ENCODE data around the gene CRADD.

The CRADD gene

GRCh38 chr12:93763746-93764147 is 86.6 kb downstream of the CRADD start:
- TF ChIP-seq BCL6B (tag by site-specific recombination; IDR thresholded peaks at IDR 0.05) (no peak), ZBTB6 (tag by site-specific recombination; IDR thresholded peaks at IDR 0.05) (no peak), ZNF112 (tag by site-specific recombination; IDR thresholded peaks at IDR 0.05) (no peak), ZNF16 (tag by site-specific recombination; IDR thresholded peaks at IDR 0.05; ENCODE audit: low read depth) (no peak), ZNF707 (tag by site-specific recombination; IDR thresholded peaks at IDR 0.05) (no peak), ZNF214 (tag by site-specific recombination; IDR thresholded peaks at IDR 0.05; ENCODE audit: borderline replicate concordance) (no peak), ZNF555 (tag by site-specific recombination; conservative IDR thresholded peaks at IDR 0.05) (no peak), ZNF133 (tag by site-specific recombination; IDR thresholded peaks at IDR 0.05) (no peak), GLI2 (tag by site-specific recombination; IDR thresholded peaks at IDR 0.05; ENCODE audit: borderline replicate concordance, low read depth) (no peak), ZNF37A (tag by site-specific recombination; IDR thresholded peaks at IDR 0.05) (no peak), ZNF670 (tag by site-specific recombination; IDR thresholded peaks at IDR 0.05; ENCODE audit: low read depth) (no peak), ZNF548 (tag by site-specific recombination; IDR thresholded peaks at IDR 0.05) (no peak), ZNF600 (tag by site-specific recombination; IDR thresholded peaks at IDR 0.05) (no peak), ZNF391 (tag by site-specific recombination; IDR thresholded peaks at IDR 0.05; ENCODE audit: borderline replicate concordance, low read depth) (no peak), ZNF169 (tag by site-specific recombination; IDR thresholded peaks at IDR 0.05) (no peak), TRIM28 (IDR thresholded peaks at IDR 0.05; ENCODE audit: borderline replicate concordance, low read length) (no peak), ZNF692 (tag by site-specific recombination; IDR thresholded peaks at IDR 0.05) (no peak), ZNF404 (tag by site-specific recombination; IDR thresholded peaks at IDR 0.05) (no peak)
- H3K4me3 ChIP-seq (ENCODE audit: low read depth, low read length) = no peak overlapping the region
- no peaks in the 10 kb centered on the region; the same call in none of the 2 replicates for H3K4me1 ChIP-seq (ENCODE audit: control insufficient read depth, insufficient read depth, low read length)
- no peaks in the 10 kb centered on the region for H3K36me3 ChIP-seq (ENCODE audit: control insufficient read depth in 2 of 2, insufficient read depth in 1 of 2, low read length in 2 of 2)
- CTCF ChIA-PET = interaction anchor here (1.2 kb wide), 1 partner anchor 339 kb away, joined by 5 read pairs; no protein-coding TSS in a partner anchor
- POLR2A ChIA-PET = no interaction called here
- no peak overlapping the region for H3K27ac ChIP-seq (ENCODE audit: extremely low read depth, low read depth, low read length)
- no peaks in the 10 kb centered on the region for H3K9me3 ChIP-seq (ENCODE audit: control insufficient read depth, insufficient read depth, low read depth, low read length)

DNA sequence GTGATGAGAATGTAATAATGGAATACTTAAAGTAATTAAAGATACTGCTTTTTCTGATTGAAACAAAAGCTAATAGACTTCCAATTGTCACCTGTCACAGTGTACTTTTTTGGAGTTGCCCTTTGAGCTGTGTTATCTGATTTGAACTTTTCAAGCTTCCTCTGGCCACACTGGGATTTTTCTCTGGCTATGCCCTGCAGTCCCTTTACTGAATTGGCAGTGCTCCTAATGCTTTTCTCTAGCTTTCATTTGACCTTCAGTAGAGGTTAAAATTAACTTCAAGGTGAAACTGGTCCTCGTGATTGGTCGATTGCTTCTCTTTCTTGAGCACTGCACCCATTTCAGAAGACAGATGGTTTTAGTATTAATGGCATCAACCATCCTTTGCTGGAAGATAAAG is 89.2 kb downstream of the CRADD start:
- TF ChIP-seq ZNF37A (tag by site-specific recombination; IDR thresholded peaks at IDR 0.05) = no peak
- TF ChIP-seq ZSCAN23 (tag by site-specific recombination; IDR thresholded peaks at IDR 0.05) = no peak
- no peak for TF ChIP-seq KLF7 (tag by site-specific recombination; IDR thresholded peaks at IDR 0.05; ENCODE audit: borderline replicate concordance)
- TF ChIP-seq ZNF324 (tag by site-specific recombination; IDR thresholded peaks at IDR 0.05) = no peak
- no peak for TF ChIP-seq ZNF274 (IDR thresholded peaks at IDR 0.05; ENCODE audit: low read length)
- TF ChIP-seq ZNF274 (tag by site-specific recombination; IDR thresholded peaks at IDR 0.05; ENCODE audit: borderline replicate concordance) = no peak
- no peak for TF ChIP-seq SP3 (tag by site-specific recombination; IDR thresholded peaks at IDR 0.05)
- TF ChIP-seq BCL11A (tag by site-specific recombination; IDR thresholded peaks at IDR 0.05; ENCODE audit: low read depth) = no peak
- no peak for TF ChIP-seq ZNF16 (tag by site-specific recombination; IDR thresholded peaks at IDR 0.05; ENCODE audit: low read depth)
- no peak for TF ChIP-seq ZNF776 (tag by site-specific recombination; IDR thresholded peaks at IDR 0.05; ENCODE audit: borderline replicate concordance)
- no peak for TF ChIP-seq ZNF335 (tag by site-specific recombination; conservative IDR thresholded peaks at IDR 0.05)
- no peak for TF ChIP-seq ZNF239 (tag by site-specific recombination; IDR thresholded peaks at IDR 0.05)
- no peak for TF ChIP-seq ZNF660 (tag by site-specific recombination; IDR thresholded peaks at IDR 0.05)
- no peak for TF ChIP-seq ZNF112 (tag by site-specific recombination; IDR thresholded peaks at IDR 0.05)
- Histone ChIP-seq H3K9me3 (ENCODE audit: control insufficient read depth, insufficient read depth, low read depth, low read length) (no peaks in the 10 kb centered on the region), H3K27ac (ENCODE audit: extremely low read depth, low read depth, low read length) (no peak overlapping the region), H3K4me1 (ENCODE audit: control insufficient read depth, insufficient read depth, low read length) (no peaks in the 10 kb centered on the region; the same call in 1 of the 2 replicates), H3K36me3 (ENCODE audit: control insufficient read depth in 2 of 2, insufficient read depth in 1 of 2, low read length in 2 of 2) (no peaks in the 10 kb centered on the region), H3K4me3 (ENCODE audit: low read depth, low read length) (no peak overlapping the region)
- POLR2A ChIA-PET = interaction anchor here (0.6 kb wide), 1 partner anchor 115 kb away, joined by 8 read pairs; no protein-coding TSS in a partner anchor
- CTCF ChIA-PET = interaction anchor here (0.7 to 4.2 kb wide), 10 partner anchors 13 to 837 kb away, joined by 3 to 53 read pairs (median 3); no protein-coding TSS in a partner anchor

All from HEK293 (cell line).